Fibroblast of peridontal ligament (primary cell): ENCODE measurements around the gene PAK5.
A peak's percentile ranks its signal among the peaks of the same experiment; 100 is the strongest.

ENCODE experiments used
- DNase-seq: peaks from one replicate; pipeline ENCODE4 v3.0.0-alpha.2; 2010; ENCODE audit errors: extremely low read depth

PAK5 gene

DNA sequence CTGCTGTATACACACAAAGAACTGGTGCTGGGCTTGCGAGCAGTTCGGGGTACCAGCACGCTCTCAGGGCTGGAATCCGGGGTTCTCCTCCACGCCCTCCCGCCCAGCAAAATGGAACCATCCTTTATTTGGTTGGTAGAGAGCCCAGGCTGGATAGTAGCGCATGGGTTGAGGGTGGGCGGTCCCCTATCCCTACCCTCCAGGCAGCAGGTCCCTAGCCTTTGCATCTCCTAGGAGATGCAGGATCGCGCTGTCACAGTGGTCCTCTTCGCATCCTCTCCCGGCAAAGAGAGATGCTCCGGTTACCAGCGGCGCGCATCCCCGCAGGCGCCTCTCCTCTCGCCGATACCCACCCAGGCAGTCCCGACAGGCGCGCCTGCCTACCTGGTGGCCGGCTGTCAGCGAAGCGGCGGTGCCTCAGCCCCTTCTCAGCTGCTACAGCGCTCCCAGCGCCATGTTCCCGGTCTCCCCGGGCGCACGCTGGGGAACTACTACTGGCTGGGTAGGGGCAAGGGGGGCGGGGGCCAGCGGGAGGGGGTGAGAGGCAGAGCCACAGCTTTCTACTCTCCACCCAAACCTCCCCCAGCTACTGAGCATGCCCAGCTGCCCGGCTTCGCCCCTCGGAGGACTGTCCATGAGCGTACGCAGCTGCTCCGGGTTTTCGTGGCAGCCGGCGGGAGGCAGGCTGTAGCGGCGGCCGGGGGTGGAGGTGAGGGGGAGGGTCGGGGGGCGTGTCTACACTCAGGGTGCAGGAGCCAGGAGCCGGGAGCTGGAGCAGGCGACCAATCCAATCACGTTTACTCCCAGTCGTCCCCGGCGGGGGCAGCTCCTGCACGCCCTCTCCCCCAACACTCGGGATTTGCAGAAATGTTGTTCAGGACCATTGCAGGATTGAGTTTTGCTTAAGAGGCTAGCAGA lies at the start of gene PAK5:
Gene PAK5 (minus strand): TSS at position 699 of the 918 bp plus-strand sequence. CDS start 194,748 bp downstream, outside the sequence.
- DNase-seq = peak; percentile 8

DNA sequence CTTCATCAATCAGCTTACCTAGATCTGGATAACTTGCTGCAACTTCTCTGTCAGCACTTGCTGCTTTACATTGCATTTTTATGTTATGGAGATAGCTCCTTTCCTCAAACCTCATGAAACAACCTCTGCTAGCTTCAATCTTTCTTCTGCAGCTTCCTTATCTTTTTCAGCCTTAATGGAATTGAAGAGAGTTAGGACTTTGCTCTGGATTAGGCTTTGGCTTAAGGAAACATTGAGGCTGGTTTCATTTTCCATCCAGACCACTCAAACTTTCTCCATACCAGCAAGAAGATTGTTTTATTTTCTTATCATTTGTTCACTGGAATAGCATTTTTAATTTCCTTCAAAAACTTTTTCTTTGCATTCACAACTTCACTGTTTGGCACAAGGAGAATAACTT lies 48.8 kb upstream of the PAK5 start:
- no peak for DNase-seq

DNA sequence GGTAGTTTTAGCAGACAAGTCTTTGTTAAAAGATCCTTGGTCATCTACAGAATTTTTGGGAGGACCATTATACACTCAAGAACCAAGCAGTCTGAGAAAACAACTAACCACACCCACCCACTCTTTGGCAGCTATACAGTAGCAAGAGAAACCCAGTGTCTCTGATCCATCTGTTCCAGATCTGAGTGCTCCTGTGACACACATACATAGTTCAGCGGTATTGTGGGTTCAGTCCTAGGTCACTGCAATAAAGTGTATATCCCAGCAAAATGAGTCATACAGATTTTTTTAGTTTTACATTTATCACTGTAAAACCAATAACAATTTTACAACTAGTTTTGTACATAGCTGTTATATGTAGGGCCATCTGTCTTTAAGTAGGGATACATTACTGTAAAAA lies 47.4 kb upstream of the PAK5 start:
- DNase-seq = peak; percentile 9

DNA sequence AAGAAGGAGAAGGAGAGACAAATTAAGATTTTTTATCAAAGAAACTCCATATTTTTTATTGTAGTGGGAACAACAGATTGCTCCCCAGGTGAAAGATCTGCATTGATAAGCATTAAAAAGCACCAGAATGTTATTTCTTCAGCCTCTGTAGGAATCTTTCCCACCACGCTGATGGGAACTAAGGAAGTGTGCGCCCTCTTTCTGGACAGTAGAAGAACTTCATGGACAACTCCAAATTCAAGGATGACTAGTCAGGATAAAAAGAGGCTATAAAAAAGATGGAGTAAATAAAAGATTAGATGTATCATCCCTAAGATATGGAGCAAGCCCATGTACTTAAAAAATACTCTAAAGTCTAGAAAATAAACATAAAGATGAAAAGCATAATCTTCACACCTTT lies 45.8 kb upstream of the PAK5 start:
- peak; percentile 13 for DNase-seq

DNA sequence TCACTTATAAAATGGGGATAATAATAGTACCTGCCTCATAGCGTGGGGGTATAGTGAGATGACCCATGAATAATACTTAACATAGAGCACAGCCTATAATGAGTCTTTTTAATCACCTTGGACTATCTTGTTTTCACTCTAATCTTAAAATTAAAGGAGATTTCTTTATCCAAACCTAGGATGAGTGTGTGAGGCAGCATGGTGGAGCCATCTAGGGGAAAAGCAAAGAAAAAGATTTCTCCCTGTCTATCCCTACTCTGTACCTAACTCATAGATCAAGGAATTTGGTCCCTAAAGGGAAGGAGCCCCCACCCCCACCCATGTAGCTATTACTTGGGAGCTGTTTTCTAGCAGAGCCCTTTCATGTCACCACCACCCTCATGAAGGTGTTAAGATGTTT lies 45.2 kb upstream of the PAK5 start:
- DNase-seq = no peak

DNA sequence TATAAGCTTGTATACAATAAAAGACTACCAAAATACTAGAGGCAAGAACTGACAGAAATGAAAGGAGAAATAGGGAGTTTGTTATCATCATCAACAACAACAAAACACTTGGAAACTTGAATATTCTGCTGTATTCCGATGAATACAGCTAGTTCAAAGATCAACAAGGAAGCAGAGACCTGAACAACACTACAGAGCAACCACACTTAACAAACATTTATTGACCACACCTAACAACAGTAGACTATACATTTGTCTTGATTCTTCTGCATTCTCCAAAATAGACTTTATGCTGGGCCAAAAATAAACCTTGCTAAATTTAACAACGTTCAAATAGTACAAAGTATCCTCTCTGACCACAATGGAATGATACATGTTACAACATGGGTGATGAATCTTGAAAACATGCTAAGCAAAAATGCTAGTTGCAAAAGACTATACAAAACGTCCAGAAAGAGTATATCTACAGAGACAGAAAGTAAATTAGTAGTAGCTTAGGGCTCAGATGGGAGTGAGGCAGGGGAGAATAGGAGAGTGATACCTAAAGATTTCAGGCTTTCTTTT lies 39.1 kb upstream of the PAK5 start:
- DNase-seq = peak; percentile 1

DNA sequence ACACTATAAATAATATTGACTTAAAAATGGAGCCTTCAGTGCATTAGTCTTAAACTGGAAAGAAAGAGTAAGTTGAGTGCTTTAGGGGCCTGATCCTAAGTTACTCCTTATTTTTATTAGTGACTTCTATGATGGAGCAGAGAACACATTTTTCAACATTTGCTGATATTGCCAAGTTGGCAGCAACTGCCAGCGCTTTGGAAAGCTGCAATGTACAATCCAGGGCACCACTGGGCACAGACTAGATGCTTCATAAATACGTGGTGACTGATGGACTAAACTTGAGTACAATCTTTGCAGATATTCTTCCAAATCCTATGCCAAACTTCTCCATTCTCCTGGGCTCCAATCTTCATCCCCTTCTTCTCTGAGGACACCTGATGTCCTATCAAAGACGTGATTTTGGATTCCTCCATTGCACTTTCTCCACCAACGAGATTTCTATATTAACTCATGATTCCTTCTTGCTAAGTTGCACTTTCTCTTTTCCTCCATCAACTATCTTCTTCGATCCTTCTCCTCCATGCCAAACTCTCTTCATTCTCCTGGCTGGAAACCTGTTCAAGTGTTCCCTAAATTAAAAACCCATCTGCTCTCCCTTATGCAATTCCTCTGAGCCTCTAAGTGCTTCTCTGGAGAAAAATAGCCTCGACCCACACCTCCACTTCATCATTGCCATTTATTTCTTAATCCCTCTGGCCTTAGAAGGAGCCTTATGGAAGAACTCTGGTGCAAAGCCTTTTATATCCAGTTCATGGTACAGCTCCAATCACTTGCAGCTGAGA lies 28.5 kb upstream of the PAK5 start:
- no peak for DNase-seq

DNA sequence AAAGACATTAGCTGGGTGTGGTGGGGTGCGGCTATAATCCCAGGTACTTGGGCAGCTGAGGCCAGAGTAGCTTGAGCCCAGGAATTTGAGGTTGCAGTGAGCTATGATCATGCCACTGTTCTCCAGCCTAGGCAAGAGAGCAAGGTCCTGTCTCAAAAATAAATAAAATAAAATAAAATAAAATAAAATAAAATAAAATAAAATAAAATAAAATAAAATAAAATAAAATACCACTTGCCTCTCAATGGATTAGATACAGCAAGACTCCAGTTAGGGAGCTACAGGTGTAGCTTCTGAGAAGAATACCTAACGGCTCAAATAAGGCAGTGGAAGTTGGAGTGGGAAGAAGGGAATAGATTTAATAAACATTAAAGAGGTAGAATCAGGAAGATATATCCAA lies 13.7 kb upstream of the PAK5 start:
- DNase-seq = no peak

DNA sequence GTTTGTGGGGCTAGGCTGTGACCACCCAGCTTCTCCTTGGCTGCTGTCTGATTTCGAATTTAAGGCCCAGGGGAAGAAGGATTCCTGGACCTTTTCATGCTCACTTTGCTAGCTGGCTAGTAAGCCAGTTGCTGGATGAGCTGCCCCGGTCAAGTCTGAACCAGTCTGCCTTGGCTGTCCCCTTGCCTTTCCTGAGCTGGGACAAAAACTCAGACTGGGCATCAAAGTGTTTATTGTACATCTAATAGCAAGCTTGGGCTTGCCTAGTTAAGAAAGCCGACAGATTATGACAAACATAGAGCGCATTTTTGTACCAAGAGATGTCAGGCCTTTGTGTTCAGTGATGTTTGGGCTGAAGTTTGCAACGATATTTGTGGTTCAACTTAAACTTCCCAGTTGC lies 750 bp upstream of the PAK5 start:
- DNase-seq = no peak

DNA sequence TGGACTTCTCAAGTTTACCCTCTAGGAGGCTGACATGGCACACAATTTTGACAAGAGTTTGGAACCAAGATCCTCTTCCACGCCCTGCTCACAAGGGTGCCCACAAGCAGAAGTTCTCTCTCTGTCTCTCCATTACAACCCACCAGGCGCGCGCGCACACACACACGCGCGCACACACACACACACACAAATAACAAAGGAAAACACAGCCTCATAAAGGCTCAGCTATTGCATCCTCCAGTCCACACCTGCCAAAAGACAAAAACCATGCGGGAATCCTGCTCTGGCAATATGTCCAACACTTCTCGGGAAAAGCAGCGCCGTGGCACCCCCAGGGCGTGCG lies 870 bp downstream of the PAK5 start:
- peak; percentile 1 for DNase-seq

DNA sequence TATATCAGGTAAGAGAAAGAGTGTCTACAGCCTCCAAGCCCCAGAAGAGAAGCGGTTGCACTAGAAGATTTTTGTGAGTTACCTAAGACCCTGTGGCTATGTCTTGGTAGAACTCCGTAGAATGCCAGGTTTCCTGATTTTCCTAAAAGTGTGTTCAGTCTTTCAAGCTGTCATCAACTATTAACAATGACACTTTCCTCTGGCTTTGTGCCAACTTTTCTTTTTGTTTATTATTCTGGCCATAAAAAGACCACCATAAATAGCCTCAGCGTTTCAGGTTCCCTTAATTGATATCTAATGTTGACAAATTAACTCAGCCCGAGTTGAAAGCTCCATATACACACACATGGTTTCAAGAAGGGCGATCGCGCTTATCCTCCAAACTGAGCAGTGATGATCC lies 1.2 kb downstream of the PAK5 start:
- no peak for DNase-seq

DNA sequence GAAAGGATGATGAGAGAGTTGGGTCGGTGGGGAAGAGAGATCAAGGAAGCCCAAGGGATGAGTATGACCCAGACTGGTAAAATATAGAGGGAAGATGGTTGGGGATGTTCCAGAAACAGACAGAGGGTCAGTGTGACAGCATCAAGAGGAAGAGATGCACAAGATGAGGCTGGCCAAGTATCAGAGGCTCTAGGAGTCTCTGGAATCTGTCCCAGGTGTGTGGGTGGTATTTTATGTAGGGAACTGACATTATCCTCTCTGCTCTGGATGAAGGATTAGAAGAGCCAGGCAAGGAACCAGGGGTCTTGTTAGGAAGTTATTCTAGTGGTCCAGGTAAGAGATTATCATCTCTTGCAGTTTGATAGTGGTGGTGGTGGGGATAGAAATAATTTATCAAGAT lies 3.6 kb downstream of the PAK5 start:
- no peak for DNase-seq

DNA sequence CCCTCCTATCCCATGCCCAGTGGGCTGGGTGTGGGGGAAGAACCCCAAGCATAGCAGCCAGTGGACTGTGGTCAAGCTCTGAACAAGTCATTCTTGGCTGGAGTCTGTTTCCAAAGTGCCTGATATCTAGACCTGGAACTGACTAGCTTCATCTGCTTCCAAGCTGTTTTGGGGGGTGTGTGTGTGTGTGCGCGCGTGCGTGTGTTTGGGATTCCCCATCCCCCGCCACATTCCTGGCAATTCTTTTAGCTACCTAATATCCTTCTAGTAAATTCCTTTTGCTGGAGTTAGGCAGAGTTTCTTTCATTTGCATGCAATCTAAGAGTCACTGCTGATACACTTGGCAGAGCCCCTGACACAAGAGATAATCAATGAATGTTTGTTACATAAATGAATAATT lies 7.8 kb downstream of the PAK5 start:
- DNase-seq = no peak

DNA sequence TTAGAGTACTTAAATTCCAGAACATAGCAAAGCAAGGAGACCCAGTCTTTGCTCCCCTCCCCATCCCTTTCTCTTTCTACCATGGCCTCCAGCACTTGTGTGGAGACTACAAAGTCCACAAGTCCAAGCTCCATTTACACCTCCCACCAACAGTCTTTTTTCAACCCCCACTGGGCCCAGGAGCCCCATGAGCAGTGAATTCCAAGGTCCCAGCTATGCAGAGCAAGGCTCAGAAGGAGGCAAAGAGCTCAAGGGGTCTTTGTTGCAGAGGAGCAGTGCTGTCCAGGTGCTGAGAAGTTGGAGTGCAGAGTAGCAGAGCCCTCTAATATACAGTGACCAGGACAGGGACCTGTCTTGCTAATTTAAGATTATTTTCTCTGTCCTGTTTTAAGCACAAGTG lies 9.0 kb downstream of the PAK5 start:
- no peak for DNase-seq

DNA sequence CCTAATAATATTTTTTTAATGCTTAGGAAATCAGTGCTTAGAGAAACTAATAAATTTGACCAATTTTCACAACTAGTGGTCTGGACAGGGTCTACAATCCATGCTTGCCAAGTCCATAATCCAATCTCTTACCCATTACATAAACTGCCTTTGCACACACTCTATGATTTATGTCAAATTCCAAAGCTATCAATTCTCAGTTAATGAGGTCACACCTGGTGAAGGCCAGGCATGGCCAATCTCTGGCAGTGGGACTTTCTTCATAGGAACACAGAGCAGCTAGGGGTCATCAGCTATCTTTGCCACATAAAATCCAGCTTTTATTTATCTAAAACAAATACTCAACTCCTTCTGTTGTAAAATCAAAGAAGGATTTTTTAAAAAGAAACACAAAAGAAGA lies 21.2 kb downstream of the PAK5 start:
- no peak for DNase-seq

DNA sequence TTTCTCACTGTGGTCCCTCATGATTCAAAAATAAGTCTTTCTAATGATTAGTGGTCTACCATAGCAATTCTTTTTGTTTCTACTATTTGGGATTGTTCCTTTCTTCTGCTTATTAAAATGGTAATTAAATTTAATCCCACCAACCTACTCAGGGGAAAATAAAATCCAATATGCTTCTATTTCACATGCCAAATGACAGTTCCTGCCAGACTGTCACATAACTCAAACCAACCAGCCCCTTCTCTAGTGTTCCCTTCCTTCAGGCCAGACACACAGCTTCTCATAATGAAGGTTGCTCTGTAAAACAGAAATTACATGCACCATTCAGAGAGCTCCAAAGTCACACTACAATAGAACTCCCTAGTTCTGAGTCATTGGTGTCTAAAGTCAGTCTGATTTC lies 23.2 kb downstream of the PAK5 start:
- DNase-seq = no peak

DNA sequence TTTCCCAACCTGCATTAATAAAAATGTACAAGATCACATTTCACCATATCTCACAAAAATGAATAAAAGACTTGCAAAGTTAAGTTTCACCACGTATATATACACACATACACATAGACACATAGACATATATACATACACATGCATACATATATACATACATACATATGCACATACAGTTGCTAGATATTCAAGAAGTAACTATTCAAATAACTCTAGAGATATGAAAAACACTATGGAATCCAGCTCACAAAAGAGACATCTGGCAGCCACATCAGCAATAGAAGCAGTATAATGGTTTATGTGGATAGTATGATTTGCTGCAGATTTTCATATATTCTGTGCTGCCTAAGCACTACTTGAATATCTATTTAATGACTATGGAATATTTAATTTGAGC lies 28.1 kb downstream of the PAK5 start:
- DNase-seq = no peak

DNA sequence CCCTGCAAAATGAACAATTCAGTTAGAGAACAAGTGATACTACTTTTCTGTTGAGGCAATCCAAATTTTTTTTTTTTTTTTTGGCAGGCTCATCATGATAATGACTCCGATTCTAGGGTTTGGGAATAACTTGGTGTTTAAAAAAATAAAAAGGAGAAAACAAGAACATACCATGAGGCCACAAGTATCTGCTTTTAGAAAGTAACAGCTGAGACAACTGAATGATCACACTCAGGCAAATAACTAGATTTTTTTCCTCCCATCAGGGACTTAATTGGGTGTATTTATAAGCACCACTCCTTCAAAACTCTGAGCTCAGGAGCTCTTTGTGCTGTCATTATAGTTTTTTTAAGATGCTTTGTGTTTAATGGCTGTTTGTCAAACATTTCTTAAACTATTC lies 29.6 kb downstream of the PAK5 start:
- DNase-seq = no peak

DNA sequence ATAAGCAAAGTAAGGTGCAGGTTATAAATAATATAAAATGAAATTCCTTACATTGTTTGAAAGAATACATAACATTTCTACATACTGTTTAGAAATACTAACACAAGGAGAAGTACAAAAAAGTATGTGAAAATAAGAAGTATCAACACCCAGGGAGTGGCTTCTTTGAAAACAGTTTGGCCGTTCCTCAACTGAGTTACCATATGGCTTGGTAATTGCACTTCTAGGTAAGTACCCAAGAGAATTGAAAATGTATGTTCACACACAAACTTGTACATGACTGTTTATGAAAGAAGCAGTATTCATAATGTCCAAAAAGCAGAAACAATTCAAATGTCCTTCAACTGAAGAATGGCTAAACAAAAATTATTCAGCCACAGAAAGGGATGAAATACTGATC lies 30.7 kb downstream of the PAK5 start:
- DNase-seq = no peak

DNA sequence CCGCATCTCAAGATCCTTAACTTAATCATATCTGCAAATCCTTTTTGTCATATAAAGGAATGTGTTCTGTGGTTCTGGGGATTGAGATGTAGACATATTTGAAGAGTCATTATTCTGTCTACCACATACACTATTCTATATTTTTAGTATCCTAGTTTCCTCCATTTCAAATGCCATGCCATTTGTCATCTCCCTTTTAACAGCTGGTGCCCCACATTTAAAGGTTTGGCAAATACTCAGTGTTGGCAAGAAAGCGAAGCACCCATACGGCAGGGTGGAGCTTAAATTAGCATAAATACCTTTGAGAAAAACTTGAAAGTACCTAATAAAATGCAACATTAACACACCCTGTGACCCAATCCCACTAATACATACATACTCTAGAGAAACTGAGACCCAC lies 31.7 kb downstream of the PAK5 start:
- DNase-seq = no peak

DNA sequence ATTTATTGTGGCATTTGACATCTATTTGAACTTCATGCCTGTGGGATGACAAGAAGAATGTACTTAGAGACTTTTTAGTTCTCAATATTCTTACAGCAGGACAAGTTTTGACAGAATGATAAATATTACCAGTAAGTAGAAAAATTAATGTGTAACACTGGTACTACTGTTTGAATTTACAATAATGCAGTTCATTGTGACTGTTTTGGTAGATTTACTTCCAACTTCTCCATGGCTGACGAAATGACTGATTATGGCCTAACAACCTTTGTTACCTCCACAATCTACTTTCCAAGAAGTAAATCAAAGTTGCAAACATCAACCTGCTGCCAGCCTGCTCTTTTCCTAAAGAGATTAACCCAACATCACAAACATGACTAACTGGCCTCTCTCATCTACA lies 38.5 kb downstream of the PAK5 start:
- no peak for DNase-seq

DNA sequence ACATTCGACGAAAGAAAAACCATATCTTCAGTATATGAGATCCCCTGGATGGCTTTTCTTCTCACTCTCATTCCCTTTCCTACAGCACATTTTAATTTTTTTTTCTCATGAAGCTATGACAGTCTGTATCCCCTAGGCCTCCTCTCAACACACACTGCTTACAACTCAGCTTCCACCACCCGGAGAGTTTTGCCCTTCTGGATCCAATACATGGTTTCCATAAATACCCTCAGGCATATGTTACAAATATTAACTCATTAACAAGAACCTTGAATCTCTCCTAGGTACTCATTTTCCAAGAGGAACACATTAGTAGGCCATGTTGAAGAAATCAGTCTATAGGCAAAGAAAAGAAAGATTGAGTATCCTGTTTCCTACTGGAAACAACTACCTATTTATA lies 44.0 kb downstream of the PAK5 start:
- DNase-seq = no peak

DNA sequence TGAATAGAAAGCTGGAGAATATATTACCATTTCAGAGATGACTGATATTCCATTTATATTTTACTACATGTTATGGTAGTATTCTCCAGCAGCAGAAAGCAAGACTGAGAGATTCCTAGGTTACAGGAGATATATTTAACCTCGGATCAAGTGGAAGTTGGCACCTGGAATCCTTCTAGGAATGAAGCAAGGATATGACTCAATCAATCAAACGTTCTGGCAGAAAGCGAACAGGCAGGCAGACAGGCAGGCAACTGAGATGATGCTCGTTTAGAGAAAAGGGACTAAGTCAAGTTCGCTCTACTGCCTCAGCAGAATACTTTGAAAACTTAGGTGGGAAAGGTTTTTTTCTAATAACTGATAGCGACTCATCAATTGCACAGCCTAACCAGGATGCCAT lies 46.2 kb downstream of the PAK5 start:
- DNase-seq = no peak
